ENCODE results near the gene OR7C2. TPM values are rescaled to one million over a fixed set of nuclear protein-coding genes. Genes with fewer than 3 reads are reported as not detected.

OR7C2 gene
- total and polyA plus RNA-seq, 2 of the 13 experiments (the other 11 are each of a cell fraction or from before 2014, with no cell fraction given): not detected

GRCh38 chr19:14952767-14953166 is 11.5 kb downstream of the OR7C2 start:
- no peak overlapping the region for H3K27ac ChIP-seq (ENCODE audit: extremely low read length, insufficient read depth, low read length)
- no peak for FAIRE-seq
- no peaks in the 10 kb centered on the region for H3K36me3 ChIP-seq (replicated peaks in 1 of 2; ENCODE audit: control insufficient read depth in 1 of 2, insufficient read depth in 2 of 2, low read length in 2 of 2)
- no peak for DNase-seq (ENCODE audit: low spot score)
- H3K9me3 ChIP-seq (ENCODE audit: low read length): 0 out of 2 replicates have a peak, but pooled peaks cover 3% of the 10 kb centered on the region
- ChIA-PET CTCF (ENCODE audit: low intra/inter-chr PET ratio, low total read pairs) (no interaction called here), POLR2A (no interaction called here)
- no peak overlapping the region for H3K4me3 ChIP-seq (replicated peaks in 1 of 3; ENCODE audit: insufficient read depth in 1 of 3, low read depth in 2 of 3, low read length in 3 of 3)
- 0 out of 5 replicates have a peak, but pooled peaks cover 0 to 4% of the 10 kb centered on the region in 2 experiments for H3K27me3 ChIP-seq (ENCODE audit: control insufficient read depth in 1 of 2, insufficient read depth in 2 of 2, low read length in 2 of 2)
- intact Hi-C loops (cut with micrococcal nuclease; ENCODE audit: unreplicated experiment): no loop called here
- H3K9ac ChIP-seq (ENCODE audit: insufficient read depth, low read depth, low read length): no peak overlapping the region
- no peak overlapping the region for H3K4me2 ChIP-seq (ENCODE audit: low read depth, low read length)
- 51% methylated on average over 11 of the region's 11 CpGs for WGBS (ENCODE audit: low lambda C conversion rate)
- ATAC-seq: no peak
- BruUV-seq (replicated peaks): no TSS peak
- no peaks in the 10 kb centered on the region for H4K20me1 ChIP-seq (ENCODE audit: insufficient read depth, low read length)
- H3K79me2 ChIP-seq (ENCODE audit: insufficient read depth, low read length): no peaks in the 10 kb centered on the region
- no peak overlapping the region for H2AFZ ChIP-seq (ENCODE audit: low read length)
- no peak for TF ChIP-seq NR3C1 (CRISPR knock-in tag; IDR thresholded peaks at IDR 0.05)
- TF ChIP-seq TBP (CRISPR knock-in tag; IDR thresholded peaks at IDR 0.05): no peak
- TF ChIP-seq TBL1XR1 (IDR thresholded peaks at IDR 0.05; ENCODE audit: borderline replicate concordance, low read length, partially characterized antibody): no peak
- no peak for TF ChIP-seq NR2F6 (IDR thresholded peaks at IDR 0.05)
- no peak for TF ChIP-seq NR2F6 (CRISPR knock-in tag; IDR thresholded peaks at IDR 0.05)
- TF ChIP-seq, protein P1, sequence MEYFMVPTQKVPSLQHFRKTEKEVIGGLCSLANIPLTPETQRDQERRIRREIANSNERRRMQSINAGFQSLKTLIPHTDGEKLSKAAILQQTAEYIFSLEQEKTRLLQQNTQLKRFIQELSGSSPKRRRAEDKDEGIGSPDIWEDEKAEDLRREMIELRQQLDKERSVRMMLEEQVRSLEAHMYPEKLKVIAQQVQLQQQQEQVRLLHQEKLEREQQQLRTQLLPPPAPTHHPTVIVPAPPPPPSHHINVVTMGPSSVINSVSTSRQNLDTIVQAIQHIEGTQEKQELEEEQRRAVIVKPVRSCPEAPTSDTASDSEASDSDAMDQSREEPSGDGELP (IDR thresholded peaks at IDR 0.05; ENCODE audit: borderline replicate concordance, low read depth): no peak
- no peak for TF ChIP-seq ZKSCAN8 (CRISPR knock-in tag; IDR thresholded peaks at IDR 0.05; ENCODE audit: borderline replicate concordance)
- no peak for TF ChIP-seq ZNF260 (CRISPR knock-in tag; IDR thresholded peaks at IDR 0.05; ENCODE audit: borderline replicate concordance, low read depth)
- no peak for TF ChIP-seq JUN (CRISPR knock-in tag; IDR thresholded peaks at IDR 0.05)
- TF ChIP-seq, protein P2, sequence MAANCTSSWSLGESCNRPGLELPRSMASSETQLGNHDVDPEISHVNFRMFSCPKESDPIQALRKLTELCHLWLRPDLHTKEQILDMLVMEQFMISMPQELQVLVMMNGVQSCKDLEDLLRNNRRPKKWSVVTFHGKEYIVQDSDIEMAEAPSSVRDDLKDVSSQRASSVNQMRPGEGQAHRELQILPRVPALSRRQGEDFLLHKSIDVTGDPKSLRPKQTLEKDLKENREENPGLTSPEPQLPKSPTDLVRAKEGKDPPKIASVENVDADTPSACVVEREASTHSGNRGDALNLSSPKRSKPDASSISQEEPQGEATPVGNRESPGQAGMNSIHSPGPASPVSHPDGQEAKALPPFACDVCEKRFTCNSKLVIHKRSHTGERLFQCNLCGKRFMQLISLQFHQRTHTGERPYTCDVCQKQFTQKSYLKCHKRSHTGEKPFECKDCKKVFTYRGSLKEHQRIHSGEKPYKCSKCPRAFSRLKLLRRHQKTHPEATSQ (CRISPR knock-in tag; IDR thresholded peaks at IDR 0.05; ENCODE audit: borderline replicate concordance): no peak
- no peak for TF ChIP-seq MXI1 (IDR thresholded peaks at IDR 0.05; ENCODE audit: borderline replicate concordance, low read depth, low read length)
- TF ChIP-seq, protein P3, sequence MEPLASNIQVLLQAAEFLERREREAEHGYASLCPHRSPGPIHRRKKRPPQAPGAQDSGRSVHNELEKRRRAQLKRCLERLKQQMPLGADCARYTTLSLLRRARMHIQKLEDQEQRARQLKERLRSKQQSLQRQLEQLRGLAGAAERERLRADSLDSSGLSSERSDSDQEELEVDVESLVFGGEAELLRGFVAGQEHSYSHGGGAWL (CRISPR knock-in tag; IDR thresholded peaks at IDR 0.05): no peak
- TF ChIP-seq CC2D1A (CRISPR knock-in tag; IDR thresholded peaks at IDR 0.05): no peak
- no peak for TF ChIP-seq MTA3 (CRISPR knock-in tag; IDR thresholded peaks at IDR 0.05)
- TF ChIP-seq ZNF496 (CRISPR knock-in tag; IDR thresholded peaks at IDR 0.05; ENCODE audit: insufficient replicate concordance): no peak
- TF ChIP-seq ZNF597 (CRISPR knock-in tag; IDR thresholded peaks at IDR 0.05): no peak
- TF ChIP-seq ZNF784 (CRISPR knock-in tag; IDR thresholded peaks at IDR 0.05; ENCODE audit: borderline replicate concordance): no peak
- TF ChIP-seq, protein P4, sequence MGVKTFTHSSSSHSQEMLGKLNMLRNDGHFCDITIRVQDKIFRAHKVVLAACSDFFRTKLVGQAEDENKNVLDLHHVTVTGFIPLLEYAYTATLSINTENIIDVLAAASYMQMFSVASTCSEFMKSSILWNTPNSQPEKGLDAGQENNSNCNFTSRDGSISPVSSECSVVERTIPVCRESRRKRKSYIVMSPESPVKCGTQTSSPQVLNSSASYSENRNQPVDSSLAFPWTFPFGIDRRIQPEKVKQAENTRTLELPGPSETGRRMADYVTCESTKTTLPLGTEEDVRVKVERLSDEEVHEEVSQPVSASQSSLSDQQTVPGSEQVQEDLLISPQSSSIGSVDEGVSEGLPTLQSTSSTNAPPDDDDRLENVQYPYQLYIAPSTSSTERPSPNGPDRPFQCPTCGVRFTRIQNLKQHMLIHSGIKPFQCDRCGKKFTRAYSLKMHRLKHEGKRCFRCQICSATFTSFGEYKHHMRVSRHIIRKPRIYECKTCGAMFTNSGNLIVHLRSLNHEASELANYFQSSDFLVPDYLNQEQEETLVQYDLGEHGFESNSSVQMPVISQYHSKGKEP (CRISPR knock-in tag; IDR thresholded peaks at IDR 0.05): no peak
- TF ChIP-seq AGO1 (IDR thresholded peaks at IDR 0.05; ENCODE audit: low read depth, low read length, poor library complexity, severe bottlenecking): no peak
- in situ Hi-C loops (cut with HindIII; ENCODE audit: extremely low pct_ligation_motif_present, low pct_unique_long_range_greater_than_20kb): no loop called here
- H3K4me1 ChIP-seq (ENCODE audit: insufficient read depth, low read length): no peaks in the 10 kb centered on the region
